K562 (cell line): ENCODE results near the gene MBOAT1. TPM values are rescaled to one million over a fixed set of nuclear protein-coding genes. Genes with fewer than 3 reads are reported as not detected.

Experiments used
- DACH1 ChIP-seq: fragments of 450-650 bp; IDR thresholded peaks from 2 replicates; pipeline ENCODE4 v1.6.1; 2018; ENCODE audit not compliant: partially characterized antibody
- DIDO1 ChIP-seq: fragments of 450-650 bp; IDR thresholded peaks from 2 replicates; pipeline ENCODE4 v1.6.1; 2016; ENCODE audit warnings: low read depth, missing biosample characterization, missing genetic modification characterization
- POLR2H ChIP-seq: IDR thresholded peaks from 2 replicates; pipeline ENCODE4 v1.6.1; 2016; ENCODE audit warnings: missing genetic modification characterization, low read depth, mild to moderate bottlenecking, control low read depth, missing compliant biosample characterization, moderate library complexity
- RBFOX2 ChIP-seq: fragments of 200-400 bp; formaldehyde crosslinking; IDR thresholded peaks from 2 replicates; pipeline ENCODE4 v1.6.1; 2017; ENCODE audit warnings: low read depth, mild to moderate bottlenecking, low read length, moderate library complexity
- RHOXF2B ChIP-seq: fragments of 250-450 bp; sonication (Bioruptor Pico); conservative IDR thresholded peaks from 2 replicates; pipeline ENCODE4 v1.5.1; 2021
- SNIP1 ChIP-seq: fragments of 450-650 bp; IDR thresholded peaks from 2 replicates; pipeline ENCODE4 v1.7.1; 2017; ENCODE audit warnings: low read depth, mild to moderate bottlenecking
- SP2 ChIP-seq: IDR thresholded peaks from 2 replicates; pipeline ENCODE4 v1.6.1; 2011; ENCODE audit warnings: mild to moderate bottlenecking, low read depth, low read length, moderate library complexity; ENCODE audit not compliant: poor library complexity, severe bottlenecking; ENCODE audit errors: extremely low read depth
- SRSF1 ChIP-seq: fragments of 200-400 bp; formaldehyde crosslinking; IDR thresholded peaks from 2 replicates; pipeline ENCODE4 v1.6.1; 2017; ENCODE audit warnings: mild to moderate bottlenecking, low read depth, low read length, moderate library complexity
- ZNF12 ChIP-seq: sonication (generic); formaldehyde crosslinking; IDR thresholded peaks from 2 replicates; pipeline ENCODE4 v1.4.0; 2020; ENCODE audit warnings: mild to moderate bottlenecking, missing genetic modification reagents
- ZNF224 ChIP-seq: sonication (generic); formaldehyde crosslinking; IDR thresholded peaks from 2 replicates; pipeline ENCODE4 v1.8.0; 2022; ENCODE audit warnings: mild to moderate bottlenecking, missing genetic modification reagents
- polyA plus RNA-seq, 8 experiments: library from polyadenylated mRNA; depleted of rRNA in 4 of 8; stranded (reverse) in 5 of 8; unstranded in 3 of 8; fragments of >200 nt; fragmentation: Nextera tagmentation in 2 of 8; fragmentation: Illumina TruSeq in 1 of 8; extraction: Ambion mirVana in 2 of 8; extraction: Trizol in 1 of 8; gene quantifications; 2 replicates each; pipeline versions ENCODE4 v1.2.1 to v1.2.3, GENCODE V29; 2011 to 2014; ENCODE audit warnings: inconsistent platforms in 1 of 8, missing spikeins in 1 of 8
- total RNA-seq, 7 experiments: library from RNA; depleted of rRNA in 6 of 7; stranded (reverse); fragments of >200 nt in 6 of 7; fragmentation: Illumina TruSeq in 2 of 7; extraction: Trizol in 2 of 7; gene quantifications; 2 replicates each; pipeline versions ENCODE4 v1.2.1 to v1.2.3, GENCODE V29; 2011 to 2021; ENCODE audit warnings: low replicate concordance in 1 of 7
- TF ChIP-seq, protein P1 (sequence below): fragments of 250-450 bp; sonication (Bioruptor Pico); IDR thresholded peaks from 2 replicates; pipeline ENCODE4 v1.4.0; 2020; ENCODE audit warnings: borderline replicate concordance
- TF ChIP-seq, protein P2 (sequence below): fragments of 150-350 bp; conservative IDR thresholded peaks from 2 replicates; pipeline ENCODE4 v1.6.1; 2014; ENCODE audit warnings: low read length
- TF ChIP-seq, protein P3 (sequence below), 2 experiments: fragments of 450-650 bp in 1 of 2; sonication (generic) in 1 of 2; formaldehyde crosslinking; conservative IDR thresholded peaks; 2 replicates each; pipeline versions ENCODE4 v1.4.0 to v1.8.1; 2020 to 2022; ENCODE audit warnings: mild to moderate bottlenecking in 1 of 2, missing genetic modification reagents in 1 of 2
- TF ChIP-seq, protein P4 (sequence below): sonication (generic); formaldehyde crosslinking; IDR thresholded peaks from 2 replicates; pipeline ENCODE4 v1.8.0; 2022; ENCODE audit warnings: missing genetic modification reagents, mild to moderate bottlenecking, borderline replicate concordance

MBOAT1 gene
- total and polyA plus RNA-seq, 9 of the 15 experiments (the other 6 are each of a cell fraction or from before 2014, with no cell fraction given): 0.13 to 16.5 (median 10.3) TPM

DNA sequence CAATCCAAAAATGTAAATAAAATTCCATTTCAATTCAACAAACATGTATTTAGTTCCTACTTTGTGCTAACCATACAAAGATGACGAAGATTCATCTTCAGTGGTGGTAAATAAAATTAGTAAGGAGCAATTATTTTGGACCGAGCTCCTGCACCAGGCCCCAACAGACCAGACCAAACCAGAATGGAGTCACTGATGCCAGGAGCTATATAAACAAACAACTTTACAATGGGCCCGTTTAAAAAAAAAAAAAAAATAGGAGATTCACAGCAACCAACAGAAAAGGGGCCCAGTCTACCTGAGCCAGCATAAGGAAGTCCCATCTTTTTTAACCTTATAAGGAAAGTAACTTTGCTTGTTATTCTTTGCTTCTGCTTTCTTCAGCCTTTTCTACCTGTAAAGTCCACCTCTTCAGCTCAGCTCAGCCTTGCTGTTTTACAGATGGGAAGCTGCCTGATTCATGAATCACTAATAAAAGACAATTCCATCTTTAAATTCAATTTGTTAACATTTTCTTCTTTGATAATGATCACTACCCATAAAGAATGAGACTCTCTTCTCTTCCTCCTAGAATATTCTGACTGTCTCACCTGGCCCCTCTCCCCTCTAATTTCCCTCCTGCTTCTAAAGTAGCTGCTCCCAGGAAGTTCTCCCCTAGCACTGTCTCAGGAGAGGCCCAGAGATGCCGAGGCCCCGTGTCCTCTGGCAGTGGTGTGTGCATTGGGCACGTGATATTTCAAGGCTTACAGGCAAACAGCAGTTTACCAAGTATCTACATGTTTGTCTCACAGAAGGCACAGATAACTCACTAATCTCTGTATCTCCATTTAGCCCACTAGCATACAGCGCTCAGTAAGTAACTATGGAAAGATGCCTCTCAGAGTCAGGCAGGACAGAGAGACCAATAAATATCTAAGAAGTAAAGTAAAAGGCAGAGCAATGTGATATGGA, 8.4 kb downstream of the MBOAT1 start (continued):
- TF ChIP-seq, protein P1, sequence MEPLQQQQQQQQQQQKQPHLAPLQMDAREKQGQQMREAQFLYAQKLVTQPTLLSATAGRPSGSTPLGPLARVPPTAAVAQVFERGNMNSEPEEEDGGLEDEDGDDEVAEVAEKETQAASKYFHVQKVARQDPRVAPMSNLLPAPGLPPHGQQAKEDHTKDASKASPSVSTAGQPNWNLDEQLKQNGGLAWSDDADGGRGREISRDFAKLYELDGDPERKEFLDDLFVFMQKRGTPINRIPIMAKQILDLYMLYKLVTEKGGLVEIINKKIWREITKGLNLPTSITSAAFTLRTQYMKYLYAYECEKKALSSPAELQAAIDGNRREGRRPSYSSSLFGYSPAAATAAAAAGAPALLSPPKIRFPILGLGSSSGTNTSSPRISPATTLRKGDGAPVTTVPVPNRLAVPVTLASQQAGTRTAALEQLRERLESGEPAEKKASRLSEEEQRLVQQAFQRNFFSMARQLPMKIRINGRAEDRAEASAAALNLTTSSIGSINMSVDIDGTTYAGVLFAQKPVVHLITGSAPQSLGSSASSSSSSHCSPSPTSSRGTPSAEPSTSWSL (CRISPR knock-in tag): no peak
- TF ChIP-seq SP2 (no peak), DACH1 (no peak), SRSF1 (no peak), ZNF12 (CRISPR knock-in tag) (no peak), DIDO1 (tag) (peak; percentile 22; the same call in 1 of the 2 replicates), RHOXF2B (CRISPR knock-in tag) (0 out of 2 replicates have a peak, but pooled peaks have one; percentile 28), POLR2H (tag) (peak; percentile 62), ZNF224 (CRISPR knock-in tag) (no peak), SNIP1 (no peak), RBFOX2 (no peak)
- TF ChIP-seq, protein P2, sequence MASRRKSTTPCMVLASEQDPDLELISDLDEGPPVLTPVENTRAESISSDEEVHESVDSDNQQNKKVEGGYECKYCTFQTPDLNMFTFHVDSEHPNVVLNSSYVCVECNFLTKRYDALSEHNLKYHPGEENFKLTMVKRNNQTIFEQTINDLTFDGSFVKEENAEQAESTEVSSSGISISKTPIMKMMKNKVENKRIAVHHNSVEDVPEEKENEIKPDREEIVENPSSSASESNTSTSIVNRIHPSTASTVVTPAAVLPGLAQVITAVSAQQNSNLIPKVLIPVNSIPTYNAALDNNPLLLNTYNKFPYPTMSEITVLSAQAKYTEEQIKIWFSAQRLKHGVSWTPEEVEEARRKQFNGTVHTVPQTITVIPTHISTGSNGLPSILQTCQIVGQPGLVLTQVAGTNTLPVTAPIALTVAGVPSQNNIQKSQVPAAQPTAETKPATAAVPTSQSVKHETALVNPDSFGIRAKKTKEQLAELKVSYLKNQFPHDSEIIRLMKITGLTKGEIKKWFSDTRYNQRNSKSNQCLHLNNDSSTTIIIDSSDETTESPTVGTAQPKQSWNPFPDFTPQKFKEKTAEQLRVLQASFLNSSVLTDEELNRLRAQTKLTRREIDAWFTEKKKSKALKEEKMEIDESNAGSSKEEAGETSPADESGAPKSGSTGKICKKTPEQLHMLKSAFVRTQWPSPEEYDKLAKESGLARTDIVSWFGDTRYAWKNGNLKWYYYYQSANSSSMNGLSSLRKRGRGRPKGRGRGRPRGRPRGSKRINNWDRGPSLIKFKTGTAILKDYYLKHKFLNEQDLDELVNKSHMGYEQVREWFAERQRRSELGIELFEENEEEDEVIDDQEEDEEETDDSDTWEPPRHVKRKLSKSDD: no peak
- TF ChIP-seq, protein P3, sequence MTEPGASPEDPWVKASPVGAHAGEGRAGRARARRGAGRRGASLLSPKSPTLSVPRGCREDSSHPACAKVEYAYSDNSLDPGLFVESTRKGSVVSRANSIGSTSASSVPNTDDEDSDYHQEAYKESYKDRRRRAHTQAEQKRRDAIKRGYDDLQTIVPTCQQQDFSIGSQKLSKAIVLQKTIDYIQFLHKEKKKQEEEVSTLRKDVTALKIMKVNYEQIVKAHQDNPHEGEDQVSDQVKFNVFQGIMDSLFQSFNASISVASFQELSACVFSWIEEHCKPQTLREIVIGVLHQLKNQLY (CRISPR knock-in tag; conservative IDR thresholded peaks at IDR 0.05): no peak
- TF ChIP-seq, protein P4, sequence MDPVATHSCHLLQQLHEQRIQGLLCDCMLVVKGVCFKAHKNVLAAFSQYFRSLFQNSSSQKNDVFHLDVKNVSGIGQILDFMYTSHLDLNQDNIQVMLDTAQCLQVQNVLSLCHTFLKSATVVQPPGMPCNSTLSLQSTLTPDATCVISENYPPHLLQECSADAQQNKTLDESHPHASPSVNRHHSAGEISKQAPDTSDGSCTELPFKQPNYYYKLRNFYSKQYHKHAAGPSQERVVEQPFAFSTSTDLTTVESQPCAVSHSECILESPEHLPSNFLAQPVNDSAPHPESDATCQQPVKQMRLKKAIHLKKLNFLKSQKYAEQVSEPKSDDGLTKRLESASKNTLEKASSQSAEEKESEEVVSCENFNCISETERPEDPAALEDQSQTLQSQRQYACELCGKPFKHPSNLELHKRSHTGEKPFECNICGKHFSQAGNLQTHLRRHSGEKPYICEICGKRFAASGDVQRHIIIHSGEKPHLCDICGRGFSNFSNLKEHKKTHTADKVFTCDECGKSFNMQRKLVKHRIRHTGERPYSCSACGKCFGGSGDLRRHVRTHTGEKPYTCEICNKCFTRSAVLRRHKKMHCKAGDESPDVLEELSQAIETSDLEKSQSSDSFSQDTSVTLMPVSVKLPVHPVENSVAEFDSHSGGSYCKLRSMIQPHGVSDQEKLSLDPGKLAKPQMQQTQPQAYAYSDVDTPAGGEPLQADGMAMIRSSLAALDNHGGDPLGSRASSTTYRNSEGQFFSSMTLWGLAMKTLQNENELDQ (CRISPR knock-in tag): no peak
